Activated naive CD4-positive, alpha-beta T cell treated with anti-CD3 and anti-CD28 coated beads, Interleukin-2, amount 50 U/mL, for 16 hours (primary cell): Measurements from ENCODE around the gene NKAIN4.
A peak's percentile ranks its signal among the peaks of the same experiment; 100 is the strongest.
"Not testable (repeated sequence)": the region's sequence is repeated elsewhere in the genome, so short reads cannot be mapped to it uniquely, and the experiment has no call there.

Experiments used
- DNase-seq: peaks from one replicate; pipeline ENCODE4 v3.0.0-alpha.2; 2020

NKAIN4 gene

GRCh38 chr20:63233924-63234323, 20.3 kb downstream of the NKAIN4 start:
- DNase-seq: no peak

DNA sequence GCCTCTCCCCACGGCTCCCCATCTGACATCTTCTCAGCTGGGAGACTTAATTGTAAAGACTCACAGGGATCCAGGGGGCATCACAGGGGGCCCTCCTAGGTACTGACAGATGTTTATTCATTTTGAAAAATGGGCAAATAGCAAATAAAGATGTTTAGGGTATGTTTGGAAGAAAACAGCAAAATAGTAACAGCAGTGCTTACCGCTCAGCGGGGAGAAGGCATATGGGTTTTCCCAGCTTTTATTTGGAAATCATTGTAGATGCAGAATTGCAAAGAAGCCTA, 21.3 kb downstream of the NKAIN4 start:
- DNase-seq: no peak

GRCh38 chr20:63232235-63233060, 21.8 kb downstream of the NKAIN4 start:
- DNase-seq: no peak

DNA sequence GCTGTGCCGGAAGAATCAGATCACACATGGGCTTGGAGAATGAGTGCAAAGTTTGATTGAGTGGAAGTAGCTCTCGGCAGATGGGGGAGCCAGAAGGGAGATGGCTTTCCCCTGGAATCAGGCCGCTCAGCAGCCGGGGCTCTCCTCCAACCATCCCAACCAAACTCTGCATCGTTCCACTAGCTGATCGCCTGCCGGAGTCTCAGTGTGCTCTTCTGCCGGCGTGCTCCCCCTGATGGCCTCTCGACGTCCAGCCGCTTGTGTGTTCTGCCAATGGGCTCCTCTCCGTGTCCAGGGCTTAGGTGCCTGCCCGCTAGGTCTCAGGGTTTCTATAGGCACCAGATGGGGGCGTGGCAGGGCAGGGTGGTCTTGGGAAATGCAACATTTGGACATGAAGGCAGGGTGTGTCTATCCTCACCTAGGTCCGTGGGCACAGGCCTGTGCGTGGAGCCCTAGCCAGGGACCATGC, 23.4 kb downstream of the NKAIN4 start:
- no peak for DNase-seq

DNA sequence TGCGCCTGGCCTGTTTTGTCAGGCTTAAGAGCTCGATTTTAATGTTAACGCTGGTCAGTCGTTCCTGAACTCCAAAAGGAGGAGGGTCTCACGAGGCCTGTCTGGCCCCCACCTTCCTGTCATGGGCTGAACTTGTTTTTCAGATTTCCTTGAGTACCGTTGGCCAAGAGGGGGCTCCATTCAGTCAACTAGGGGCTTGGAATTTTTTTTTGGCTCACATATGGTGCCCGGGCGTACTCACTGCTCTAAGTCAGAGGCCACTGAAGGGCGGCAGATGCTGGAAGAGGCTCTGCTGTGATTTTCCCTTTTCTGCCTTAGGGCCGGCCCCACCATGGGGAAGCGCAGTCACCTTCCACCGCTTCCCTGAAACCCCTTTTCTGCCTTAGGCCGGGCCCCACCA, 25.5 kb downstream of the NKAIN4 start:
- DNase-seq: no peak

DNA sequence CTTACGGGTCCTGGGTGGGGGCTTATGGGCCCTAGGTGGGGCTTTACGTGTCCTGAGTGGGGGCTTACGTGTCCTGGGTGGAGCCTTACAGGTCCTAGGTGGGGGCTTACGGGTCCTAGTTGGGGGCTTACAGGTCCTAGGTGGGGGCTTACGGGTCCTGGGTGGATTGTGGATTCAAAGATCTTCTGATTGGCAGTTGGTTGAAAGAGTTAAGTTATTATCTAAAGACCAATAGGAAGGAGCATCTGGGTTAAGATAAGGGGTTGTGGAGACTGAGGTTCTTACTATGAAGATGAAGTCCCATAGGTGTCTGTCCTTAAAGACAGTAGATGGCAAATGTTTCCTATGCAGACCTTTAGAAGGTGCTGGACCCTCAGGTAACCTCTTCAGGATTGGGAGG, 27.0 kb downstream of the NKAIN4 start:
- DNase-seq: no peak

DNA sequence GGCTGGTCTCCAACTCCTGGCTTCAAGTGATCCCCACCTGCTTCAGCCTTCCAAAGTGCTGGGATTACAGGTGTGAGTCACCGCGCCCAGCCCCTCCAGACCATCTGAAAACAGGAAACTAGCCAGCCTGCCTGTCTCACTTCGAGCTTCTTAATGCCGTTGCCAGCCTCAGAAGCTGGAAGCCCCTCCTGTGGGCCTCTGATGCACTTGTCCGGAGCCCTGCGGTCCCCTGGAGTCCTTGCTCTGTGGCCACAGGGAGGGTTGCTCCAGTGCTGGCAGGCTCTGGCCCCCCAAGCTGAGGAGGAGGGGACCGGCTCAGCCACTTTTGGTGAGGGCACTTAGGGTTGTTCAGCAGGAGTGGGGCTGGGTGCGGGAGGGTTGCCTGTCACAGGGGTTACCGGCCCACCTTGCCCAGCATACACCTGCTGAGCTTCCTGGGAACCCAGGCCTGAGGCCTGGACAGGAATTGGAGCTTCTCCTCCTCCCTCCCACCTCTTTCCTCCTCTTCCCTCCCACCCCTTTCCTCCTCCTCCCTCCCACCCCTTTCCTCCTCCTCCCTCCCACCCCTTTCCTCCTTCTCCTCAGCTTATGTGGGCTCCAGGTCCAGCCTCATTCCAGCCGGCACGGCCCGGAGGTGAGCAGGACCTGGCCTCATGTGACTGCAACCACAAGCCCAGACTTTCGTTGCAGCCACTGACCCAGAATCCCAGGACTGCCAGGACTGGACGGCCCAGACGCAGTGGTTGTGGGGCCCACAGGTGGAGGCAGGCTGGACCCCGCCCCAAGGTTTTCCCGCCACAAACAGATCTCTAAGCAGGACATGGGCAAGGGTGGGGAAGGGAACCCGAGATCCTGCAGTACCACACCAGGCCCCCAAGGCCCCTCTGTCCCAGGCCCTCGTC, 28.0 kb downstream of the NKAIN4 start:
- no peak for DNase-seq

GRCh38 chr20:63225082-63225454, 29.2 kb downstream of the NKAIN4 start:
- no peak for DNase-seq

DNA sequence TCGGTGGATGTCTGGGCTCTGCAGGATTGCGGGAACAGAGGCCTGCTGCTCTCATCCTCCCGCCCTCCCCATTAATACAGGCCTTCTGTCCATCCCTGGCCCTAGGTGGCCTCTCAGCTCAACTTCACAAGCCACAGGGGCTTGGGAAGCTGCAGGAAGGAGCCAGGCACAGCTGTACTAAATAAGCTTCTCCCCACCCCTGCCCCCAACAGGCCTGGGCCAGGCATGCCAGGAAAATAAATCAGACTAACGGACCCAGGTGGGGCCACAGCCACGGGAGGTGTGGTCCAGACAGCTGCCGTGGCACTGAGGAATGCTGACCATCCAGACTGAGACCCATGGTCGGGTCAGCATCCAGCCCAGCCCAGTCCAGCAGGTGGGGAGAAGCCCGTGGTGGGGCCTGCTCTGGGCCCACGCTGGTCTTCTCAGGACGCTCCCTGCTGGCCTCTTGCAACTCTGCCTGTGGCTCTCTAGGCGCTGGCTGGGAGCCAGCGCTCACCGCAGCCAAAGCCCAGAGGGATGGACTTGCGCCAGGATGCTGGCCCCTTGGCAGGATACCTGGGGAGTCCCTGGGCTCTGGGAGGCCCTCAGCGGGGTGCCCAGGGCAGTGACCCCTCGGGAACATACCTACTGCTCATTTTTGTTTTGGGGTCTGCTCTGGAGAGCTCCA, 29.7 kb downstream of the NKAIN4 start:
- no peak for DNase-seq

- no peak for DNase-seq
Measured at GRCh38 chr20:63223826-63224207, 30.4 kb downstream of the NKAIN4 start.

- peak; percentile 48 for DNase-seq
Measured at GRCh38 chr20:63223121-63223825, 31.0 kb downstream of the NKAIN4 start.

DNA sequence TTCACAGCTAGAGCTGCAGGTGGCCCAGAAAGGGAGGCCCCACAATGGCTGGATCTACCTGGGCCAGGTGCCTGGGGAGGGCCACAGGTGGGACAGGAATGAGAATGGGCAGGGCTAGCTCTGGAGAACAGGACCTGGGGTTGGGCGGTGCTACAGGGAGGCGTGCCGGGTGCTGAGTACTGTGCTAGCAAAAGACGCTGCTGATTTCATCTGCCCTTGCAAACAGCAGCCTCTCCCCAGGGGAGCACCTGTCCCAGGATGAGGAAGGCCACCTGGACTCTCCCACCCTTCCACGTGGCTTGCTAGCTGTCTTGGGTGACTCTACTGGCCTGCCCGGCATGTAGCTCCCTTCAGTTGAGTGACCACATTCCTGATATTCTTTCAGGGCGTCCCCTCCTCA, 31.7 kb downstream of the NKAIN4 start:
- DNase-seq: no peak

- not testable (repeated sequence) for DNase-seq
Measured at GRCh38 chr20:63221400-63222053, 32.7 kb downstream of the NKAIN4 start.

DNA sequence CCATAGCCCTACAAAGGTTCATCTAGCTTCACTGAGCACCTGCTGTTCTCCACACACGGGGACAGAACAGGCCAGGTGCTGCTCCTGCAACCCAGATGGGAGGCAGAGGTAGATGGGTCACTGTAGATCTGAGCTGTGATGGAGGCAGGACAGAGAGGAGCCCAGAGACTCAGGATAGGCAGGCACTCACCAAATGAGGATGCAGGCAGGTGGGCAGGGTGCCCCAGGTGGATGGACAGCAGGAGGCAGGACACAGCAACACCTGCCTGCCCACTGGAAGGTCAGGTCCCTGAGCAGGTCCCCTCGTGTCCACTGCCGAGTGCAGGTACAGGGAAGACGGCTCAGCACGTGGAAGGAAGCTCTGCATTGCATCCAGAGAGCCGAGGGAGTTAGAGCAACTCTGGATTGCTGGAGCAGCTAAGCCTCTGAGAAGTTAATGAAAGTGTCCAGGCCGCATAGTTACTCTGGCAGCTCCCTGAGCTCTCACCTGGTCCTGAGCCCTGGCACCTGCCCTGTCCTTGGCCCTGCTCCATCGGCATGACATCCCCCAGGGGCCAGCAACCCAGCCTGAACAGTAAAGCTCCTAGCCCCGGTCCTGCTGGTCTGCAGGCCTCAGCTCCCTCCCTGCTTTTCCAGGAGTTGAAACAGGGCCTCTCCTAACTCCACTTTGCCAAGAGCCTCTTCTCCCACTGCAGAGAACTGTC, 33.4 kb downstream of the NKAIN4 start:
- DNase-seq: no peak

DNA sequence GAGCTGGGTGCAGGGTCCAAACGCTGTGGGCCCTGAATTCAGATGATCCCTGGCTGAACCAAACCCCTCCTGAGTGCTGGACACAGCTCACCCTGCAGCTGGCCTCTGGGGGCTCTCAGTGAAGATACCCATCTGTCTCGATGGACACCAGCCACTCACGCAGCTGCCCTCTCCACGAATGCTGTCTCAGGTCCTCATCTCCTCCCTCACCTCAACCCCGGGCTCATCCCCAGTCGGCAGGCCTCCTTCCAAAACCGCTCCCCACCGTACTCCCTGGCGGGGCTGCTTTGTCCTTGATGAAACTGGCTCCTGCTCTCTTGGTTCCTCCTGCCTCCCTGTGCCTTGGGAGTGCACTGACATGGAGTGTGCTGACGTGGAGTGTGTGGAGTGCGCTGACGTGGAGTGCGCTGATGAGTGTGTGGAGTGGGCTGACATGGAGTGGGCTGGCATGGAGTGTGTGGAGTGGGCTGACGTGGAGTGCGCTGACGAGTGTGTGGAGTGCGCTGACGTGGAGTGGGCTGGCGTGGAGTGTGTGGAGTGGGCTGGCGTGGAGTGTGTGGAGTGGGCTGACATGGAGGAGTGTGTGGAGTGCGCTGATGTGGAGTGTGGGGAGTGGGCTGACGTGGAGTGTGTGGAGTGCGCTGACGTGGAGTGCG, 34.3 kb downstream of the NKAIN4 start:
- no peak for DNase-seq

- DNase-seq: no peak
Measured at GRCh38 chr20:63219447-63219821, 34.8 kb downstream of the NKAIN4 start.

DNA sequence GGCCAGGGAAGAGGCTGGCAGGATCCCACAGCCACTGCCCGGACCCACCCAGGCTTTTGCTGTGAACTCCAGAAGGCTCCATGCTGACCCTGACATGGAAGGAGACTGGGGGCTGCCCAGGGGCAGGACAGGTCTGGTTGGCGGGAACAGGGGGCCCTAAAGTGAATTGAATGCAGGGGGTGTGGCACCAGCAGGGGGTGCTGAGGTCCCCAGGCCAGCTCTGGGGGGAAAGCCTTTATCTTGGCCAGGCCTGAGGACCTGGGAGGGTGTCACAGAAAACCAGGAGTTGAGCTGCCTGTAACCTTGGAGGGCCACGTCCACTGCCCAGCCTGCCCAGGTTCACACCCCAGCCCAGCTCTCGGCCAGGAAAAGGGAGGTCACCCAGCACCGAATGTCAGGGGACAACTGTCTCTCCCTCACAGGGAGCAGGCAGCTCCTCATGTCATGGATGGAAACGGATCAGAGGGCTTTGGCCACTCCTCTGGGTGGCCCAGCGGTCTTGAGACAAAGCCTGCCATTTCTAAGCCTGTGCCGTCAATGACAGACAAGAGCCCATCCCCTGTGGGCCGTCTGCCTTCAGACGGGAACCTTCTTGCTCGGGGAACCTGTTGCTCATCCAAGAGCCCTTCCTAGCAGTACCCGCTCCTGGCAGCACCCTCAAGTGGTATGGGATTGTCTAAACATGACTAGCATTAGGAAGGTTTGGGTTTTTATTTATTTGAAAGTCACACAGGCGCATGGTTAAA, 35.4 kb downstream of the NKAIN4 start:
- no peak for DNase-seq

- DNase-seq: no peak
Measured at GRCh38 chr20:63217706-63218105, 36.6 kb downstream of the NKAIN4 start.

- DNase-seq: no peak
Measured at GRCh38 chr20:63216849-63217471, 37.3 kb downstream of the NKAIN4 start.
